NCI-H2081 (cell line): ENCODE measurements around the gene CAVIN2.
A peak's percentile ranks its signal among the peaks of the same experiment; 100 is the strongest.

Experiments
- DNase-seq, 2 experiments: peaks; one replicate each; lab custom pipeline; 2025; lab: John Stamatoyannopoulos, UW

The CAVIN2 gene

DNA sequence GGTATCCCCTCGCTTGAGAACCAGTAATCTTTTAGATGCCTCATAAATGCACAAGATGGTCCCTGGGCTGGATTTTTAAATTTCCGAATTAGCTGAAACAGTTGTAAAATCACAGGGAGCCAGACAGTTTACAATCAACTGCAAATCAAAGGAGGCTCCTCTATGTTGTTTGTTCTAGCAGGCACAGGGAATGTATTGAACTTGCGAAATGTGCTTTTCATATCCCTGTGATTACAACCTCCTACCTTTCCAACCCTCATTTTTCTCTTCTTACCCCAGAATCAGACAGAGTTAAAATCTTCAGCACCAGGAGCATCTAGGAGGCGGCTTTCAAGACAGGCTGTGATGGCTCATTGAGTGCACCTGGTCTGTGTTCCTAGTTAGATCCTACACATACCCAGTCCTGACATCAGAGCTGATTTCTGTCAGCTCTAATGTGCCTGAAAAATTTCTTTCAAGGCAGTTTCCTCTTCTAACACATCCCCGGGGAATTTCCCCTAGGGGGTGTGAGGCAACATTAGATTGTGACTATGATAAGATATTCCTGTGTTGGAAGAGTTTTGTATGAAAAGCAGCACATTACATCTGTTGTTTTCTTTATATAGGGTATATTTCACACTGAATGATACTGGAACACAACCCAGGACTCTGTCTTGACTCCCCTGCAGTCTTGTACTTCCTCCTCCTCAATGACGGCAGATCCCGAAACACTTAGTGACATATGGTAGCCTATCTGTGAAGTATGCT lies 17.9 kb upstream of the CAVIN2 start:
- DNase-seq: no peak

DNA sequence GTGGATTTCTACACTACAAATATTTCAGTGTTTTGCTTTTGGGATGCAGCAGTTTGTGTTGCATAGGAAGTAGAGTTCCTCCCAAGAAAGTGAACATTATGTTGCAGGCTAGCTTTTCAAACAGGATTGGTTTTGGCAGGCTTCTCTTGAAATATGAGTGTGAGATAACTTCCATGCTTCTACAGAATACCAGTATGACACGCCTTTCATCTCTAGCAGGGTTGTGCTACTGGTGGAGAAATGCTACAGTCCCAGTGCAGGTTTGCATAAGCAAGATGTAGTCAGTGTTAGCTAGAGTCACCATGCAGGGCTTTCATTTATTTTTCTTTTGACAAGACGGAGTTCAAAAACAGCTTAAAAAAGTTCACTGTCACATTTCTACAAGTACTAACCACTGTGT lies 17.1 kb upstream of the CAVIN2 start:
- no peak for DNase-seq

- no peak for DNase-seq
Measured at GRCh38 chr2:191862156-191862775, 15.4 kb upstream of the CAVIN2 start.

- no peak for DNase-seq
Measured at GRCh38 chr2:191860760-191861466, 14.0 kb upstream of the CAVIN2 start.

DNA sequence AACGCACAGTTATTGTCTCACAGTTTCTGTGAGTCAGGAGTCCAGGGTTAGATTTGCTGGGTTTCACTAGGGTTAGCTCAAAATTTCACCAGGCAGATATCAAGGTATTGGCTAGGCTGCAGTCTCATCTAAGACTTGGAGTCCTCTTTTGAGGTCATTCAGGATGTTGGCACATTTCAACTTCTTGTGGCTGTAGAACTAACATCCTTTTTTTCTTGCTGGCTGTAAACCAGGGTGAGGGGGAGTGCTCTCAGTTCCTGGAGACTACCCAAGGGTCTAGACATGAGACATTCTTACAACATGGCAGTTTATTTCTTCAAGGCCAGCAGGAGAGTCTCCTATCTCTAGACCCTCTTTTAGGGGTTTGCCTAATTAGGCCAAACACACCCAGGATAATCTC lies 12.8 kb upstream of the CAVIN2 start:
- no peak for DNase-seq

GRCh38 chr2:191857886-191858285 lies 11.0 kb upstream of the CAVIN2 start:
- peak in 1 of 2 experiments; percentile 6 for DNase-seq

GRCh38 chr2:191857259-191857805 lies 10.4 kb upstream of the CAVIN2 start:
- peak in 1 of 2 experiments; percentile 51 for DNase-seq

DNA sequence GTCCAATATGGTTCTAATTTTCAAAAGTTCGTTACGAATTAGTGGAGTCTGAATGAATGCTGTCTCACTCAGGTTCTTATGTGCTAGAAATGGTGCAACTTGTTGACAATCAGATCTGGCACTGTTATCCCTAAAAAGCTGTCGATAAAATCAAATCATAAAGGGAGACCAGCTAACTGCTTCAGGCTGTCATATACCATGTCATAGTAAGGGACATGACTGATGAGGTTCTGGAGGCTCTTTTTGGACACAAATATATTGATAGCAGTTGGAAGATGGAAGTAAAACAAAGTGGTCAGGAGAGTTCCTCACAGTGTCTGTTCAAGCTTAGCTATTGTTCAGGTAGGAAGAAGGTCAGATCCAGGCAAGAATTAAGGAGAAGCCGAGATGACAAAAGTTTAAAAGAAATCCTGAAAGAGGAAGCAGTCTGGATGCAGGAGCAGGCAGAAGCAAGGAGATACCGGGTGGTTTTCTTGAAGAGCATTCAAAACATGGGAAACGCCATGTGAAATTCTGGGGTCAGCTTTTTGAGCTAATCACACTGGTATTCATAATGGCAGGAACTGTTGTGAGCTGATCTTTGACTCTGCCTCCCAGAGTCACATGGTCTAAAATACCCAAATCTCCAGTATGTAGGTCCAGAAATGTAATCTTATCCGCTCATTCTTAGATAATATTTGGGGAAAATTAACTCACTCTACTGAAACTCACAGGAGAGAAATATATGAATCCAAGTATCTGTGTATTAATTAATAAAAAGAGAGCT lies 9.4 kb upstream of the CAVIN2 start:
- DNase-seq: no peak

GRCh38 chr2:191855382-191855781 lies 8.5 kb upstream of the CAVIN2 start:
- no peak for DNase-seq

GRCh38 chr2:191854382-191855372 lies 7.8 kb upstream of the CAVIN2 start:
- no peak for DNase-seq

DNA sequence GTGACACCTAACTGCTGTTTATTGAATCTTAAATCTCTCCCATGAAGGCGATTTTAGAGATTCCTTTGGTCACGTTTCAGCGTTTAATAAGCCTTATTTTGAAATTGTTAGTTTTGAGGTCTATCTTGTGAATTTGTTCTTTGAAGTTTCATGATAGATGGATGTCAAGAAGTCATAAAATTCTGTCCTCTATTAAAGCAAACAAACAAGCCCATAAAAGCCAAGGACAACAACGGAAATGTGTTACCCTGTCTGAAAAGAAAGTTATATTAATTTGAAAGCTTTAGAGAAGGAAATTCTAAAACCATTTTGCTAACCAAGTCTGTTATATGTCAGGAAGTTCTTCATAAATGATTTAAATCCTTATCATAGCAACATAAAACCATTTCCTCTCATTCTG lies 7.0 kb upstream of the CAVIN2 start:
- no peak for DNase-seq

- DNase-seq: no peak
Measured at GRCh38 chr2:191851158-191851557, 4.3 kb upstream of the CAVIN2 start.

DNA sequence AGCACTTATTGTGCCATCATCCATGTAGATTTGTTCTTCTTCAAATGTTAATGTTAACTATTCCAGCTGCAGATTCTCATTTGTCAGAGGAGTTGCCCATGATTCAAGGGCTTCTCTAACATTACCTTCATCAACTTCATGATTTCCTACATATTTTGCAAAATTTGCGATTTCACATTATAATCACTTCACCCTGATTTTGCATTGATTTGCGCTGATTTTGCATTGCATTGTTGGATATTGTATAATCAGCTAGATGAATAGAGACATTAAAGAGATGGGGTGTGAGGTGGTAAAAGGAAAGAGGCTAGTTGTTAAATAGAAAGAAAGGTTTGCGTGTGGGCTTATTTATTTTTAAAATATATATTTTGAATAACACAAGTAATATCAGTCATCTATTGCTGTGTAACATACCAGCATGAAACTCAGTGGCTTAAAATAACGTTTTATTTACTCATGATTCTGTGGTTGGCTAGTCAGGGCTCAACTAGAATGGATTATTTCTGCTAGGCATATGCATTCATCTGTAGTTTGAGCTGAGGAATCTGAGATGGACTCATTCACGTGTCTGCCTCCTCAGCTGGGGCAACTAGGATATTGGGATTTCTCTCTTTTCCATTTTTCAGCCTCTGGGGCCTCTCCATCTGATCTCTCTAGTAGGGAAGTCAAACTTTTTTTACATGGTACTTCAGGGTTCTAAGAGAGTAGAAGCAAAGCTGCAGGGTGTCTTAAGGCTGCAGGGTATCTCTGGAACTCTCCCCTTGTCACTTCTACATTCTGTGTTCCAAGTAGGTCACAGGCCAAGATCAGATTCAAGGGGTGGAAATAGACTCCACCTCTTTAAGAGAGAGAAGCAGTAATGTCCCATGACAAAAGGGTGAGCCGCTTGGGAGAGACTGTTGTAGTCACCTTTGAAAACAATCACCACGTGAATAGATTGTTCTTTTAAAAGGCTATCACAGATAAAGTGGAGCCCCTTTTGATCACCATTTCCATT lies 2.2 kb upstream of the CAVIN2 start:
- no peak for DNase-seq

GRCh38 chr2:191847764-191848163 lies 876 bp upstream of the CAVIN2 start:
- no peak for DNase-seq

- DNase-seq: no peak
Measured at GRCh38 chr2:191845876-191846514, 893 bp downstream of the CAVIN2 start.

GRCh38 chr2:191845248-191845715 lies 1.6 kb downstream of the CAVIN2 start:
- DNase-seq: no peak

GRCh38 chr2:191844706-191845105 lies 2.2 kb downstream of the CAVIN2 start:
- DNase-seq: no peak

DNA sequence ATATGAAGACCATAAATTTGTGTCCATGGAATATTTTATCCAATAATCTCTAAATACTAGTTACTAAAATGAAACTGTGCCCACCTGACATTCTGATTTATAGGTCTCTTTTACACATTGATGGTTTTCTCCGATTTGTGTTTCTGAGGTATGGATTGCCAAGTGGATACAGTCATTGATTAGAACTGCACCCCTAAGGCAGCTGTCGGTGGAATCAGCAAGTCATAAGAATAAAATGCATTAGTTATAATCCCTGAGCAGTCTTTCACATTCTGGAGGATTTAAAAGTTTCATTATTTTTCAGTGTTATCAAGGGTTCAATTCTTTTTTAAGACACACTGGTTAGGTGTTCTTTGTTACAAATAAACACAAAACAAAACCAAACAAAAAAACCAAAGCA lies 6.0 kb downstream of the CAVIN2 start:
- no peak for DNase-seq
